IMR-90 (cell line): Measurements from ENCODE around the gene WNK1. TPM values are rescaled to one million over a fixed set of nuclear protein-coding genes. Genes with fewer than 3 reads are reported as not detected.

Experiments used
- ATAC-seq: fragments of 200-7000 bp; cut with Tn5 transposase; 2 replicates; pipeline ENCODE4 v1.9.1; 2020; ENCODE audit warnings: low read depth, mild to moderate bottlenecking, moderate library complexity
- BruUV-seq: library from RNA; stranded (reverse); fragments of 400-500 nt; replicated peaks from 2 replicates; lab custom pipeline; 2021; lab: Mats Ljungman, UMichigan
- CTCF ChIA-PET: fragments of 300-600 bp; formaldehyde crosslinking; extraction: SDS; loops from one replicate; lab custom pipeline; 2021; ENCODE audit warnings: antibody characterized with exemption; lab: Yijun Ruan, JAX
- POLR2A ChIA-PET: fragments of 300-600 bp; sonication (Branson Sonifier 250); formaldehyde crosslinking; loops from one replicate; lab custom pipeline; 2022; ENCODE audit warnings: antibody characterized with exemption; ENCODE audit not compliant: unreplicated experiment; lab: Charles Lee
- DNase-seq: peaks from one replicate; pipeline ENCODE4 v3.0.0; 2013
- H2AFZ ChIP-seq: replicated peaks from 2 replicates; pipeline ENCODE3; 2013; ENCODE audit warnings: low read length, mild to moderate bottlenecking; ENCODE audit not compliant: poor library complexity
- H2AK5ac ChIP-seq: 2 replicates; pipeline ENCODE4 v1.6.1; 2013; ENCODE audit warnings: low read depth, low read length, inconsistent platforms
- H2AK9ac ChIP-seq: replicated peaks from 2 replicates; pipeline ENCODE3; 2013; ENCODE audit warnings: mild to moderate bottlenecking, low read depth, low read length, moderate library complexity; ENCODE audit not compliant: poor library complexity
- H2BK120ac ChIP-seq: 2 replicates; pipeline ENCODE4 v1.6.1; 2013; ENCODE audit warnings: low read depth, low read length, inconsistent platforms
- H2BK15ac ChIP-seq: 3 replicates; pipeline ENCODE4 v1.6.1; 2013; ENCODE audit warnings: low read depth, low read length, inconsistent platforms
- H2BK20ac ChIP-seq: 2 replicates; pipeline ENCODE4 v1.6.1; 2013; ENCODE audit warnings: low read depth, mild to moderate bottlenecking, inconsistent platforms, low read length, moderate library complexity
- H2BK5ac ChIP-seq: 2 replicates; pipeline ENCODE4 v1.6.1; 2013; ENCODE audit warnings: mild to moderate bottlenecking, low read depth, low read length, inconsistent platforms; ENCODE audit not compliant: poor library complexity, severe bottlenecking
- H3K14ac ChIP-seq: replicated peaks from 2 replicates; pipeline ENCODE4 v1.6.1; 2013; ENCODE audit warnings: low read depth, low read length, inconsistent platforms
- H3K18ac ChIP-seq: 2 replicates; pipeline ENCODE4 v1.6.1; 2013; ENCODE audit warnings: low read depth, low read length, control low read depth
- H3K23ac ChIP-seq: 2 replicates; pipeline ENCODE4 v1.6.1; 2013; ENCODE audit warnings: low read depth, low read length, inconsistent platforms
- H3K27ac ChIP-seq: 2 replicates; pipeline ENCODE4 v1.5.1; 2013; ENCODE audit warnings: mild to moderate bottlenecking, control low read depth, low read length; ENCODE audit not compliant: insufficient read depth
- H3K27me3 ChIP-seq: 2 replicates; pipeline ENCODE4 v1.6.1; 2013; ENCODE audit warnings: low read length; ENCODE audit not compliant: control insufficient read depth, insufficient read depth
- H3K36me3 ChIP-seq: 2 replicates; pipeline ENCODE4 v1.6.1; 2013; ENCODE audit warnings: low read length, mixed read lengths; ENCODE audit not compliant: control insufficient read depth, insufficient read depth
- H3K4ac ChIP-seq: 2 replicates; pipeline ENCODE4 v1.6.1; 2013; ENCODE audit warnings: low read depth, low read length, inconsistent platforms
- H3K4me1 ChIP-seq: 2 replicates; pipeline ENCODE4 v1.6.1; 2013; ENCODE audit warnings: low read length, mixed read lengths; ENCODE audit not compliant: control insufficient read depth, insufficient read depth
- H3K4me2 ChIP-seq: 2 replicates; pipeline ENCODE4 v1.6.1; 2013; ENCODE audit warnings: low read depth, mild to moderate bottlenecking, control low read depth, low read length, moderate library complexity
- H3K4me3 ChIP-seq: 2 replicates; pipeline ENCODE4 v1.5.1; 2013; ENCODE audit warnings: low read depth, mild to moderate bottlenecking, control low read depth, low read length, moderate library complexity; ENCODE audit not compliant: insufficient read depth
- H3K56ac ChIP-seq: 2 replicates; pipeline ENCODE4 v1.6.1; 2013; ENCODE audit warnings: low read length, inconsistent platforms; ENCODE audit not compliant: insufficient read depth; ENCODE audit errors: extremely low read depth
- H3K79me1 ChIP-seq, 2 experiments: 2 replicates each; pipeline ENCODE4 v1.6.1; 2013; ENCODE audit warnings: low read length in 2 of 2, inconsistent platforms in 1 of 2, low read depth in 1 of 2
- H3K9ac ChIP-seq: 2 replicates; pipeline ENCODE4 v1.6.1; 2013; ENCODE audit warnings: low read depth, low read length, control low read depth
- H3K9me1 ChIP-seq: 2 replicates; pipeline ENCODE4 v1.6.1; 2013; ENCODE audit warnings: low read length, inconsistent platforms; ENCODE audit not compliant: insufficient read depth
- H3K9me3 ChIP-seq: 2 replicates; pipeline ENCODE4 v1.6.1; 2013; ENCODE audit warnings: low read length; ENCODE audit not compliant: control insufficient read depth, insufficient read depth
- H4K20me1 ChIP-seq: 2 replicates; pipeline ENCODE4 v1.6.1; 2013; ENCODE audit warnings: low read length, inconsistent platforms; ENCODE audit not compliant: insufficient read depth
- H4K5ac ChIP-seq: 2 replicates; pipeline ENCODE4 v1.6.1; 2013; ENCODE audit warnings: mild to moderate bottlenecking, low read depth, low read length, control low read depth
- H4K8ac ChIP-seq, 2 experiments: 2 replicates each; pipeline ENCODE4 v1.6.1; 2013; ENCODE audit warnings: low read depth in 2 of 2, low read length in 2 of 2, control low read depth in 1 of 2, inconsistent platforms in 1 of 2
- H4K91ac ChIP-seq: 2 replicates; pipeline ENCODE4 v1.6.1; 2013; ENCODE audit warnings: low read depth, low read length, inconsistent platforms; ENCODE audit not compliant: insufficient read depth
- BHLHE40 ChIP-seq: fragments of 150-350 bp; IDR thresholded peaks from 2 replicates; pipeline ENCODE4 v1.6.1; 2016; ENCODE audit warnings: mild to moderate bottlenecking, low read depth, low read length
- CEBPB ChIP-seq: IDR thresholded peaks from 2 replicates; pipeline ENCODE4 v1.6.1; 2012; ENCODE audit warnings: low read depth, low read length, improper control_type of control experiment
- CHD1 ChIP-seq: IDR thresholded peaks from 2 replicates; pipeline ENCODE4 v1.6.1; 2012; ENCODE audit warnings: low read depth, low read length, improper control_type of control experiment
- FOS ChIP-seq: fragments of 150-350 bp; IDR thresholded peaks from 2 replicates; pipeline ENCODE4 v1.6.1; 2016; ENCODE audit warnings: low read depth, low read length
- MAZ ChIP-seq: IDR thresholded peaks from 2 replicates; pipeline ENCODE4 v1.6.1; 2012; ENCODE audit warnings: low read depth, mild to moderate bottlenecking, low read length, improper control_type of control experiment, moderate library complexity, borderline replicate concordance
- MXI1 ChIP-seq: IDR thresholded peaks from 2 replicates; pipeline ENCODE4 v1.6.1; 2012; ENCODE audit warnings: low read depth, mild to moderate bottlenecking, low read length, moderate library complexity, borderline replicate concordance
- NFE2L2 ChIP-seq: fragments of 150-350 bp; IDR thresholded peaks from 2 replicates; pipeline ENCODE4 v1.6.1; 2016; ENCODE audit warnings: low read depth, mild to moderate bottlenecking, low read length
- RAD21 ChIP-seq: IDR thresholded peaks from 2 replicates; pipeline ENCODE4 v1.6.1; 2012; ENCODE audit warnings: low read length, improper control_type of control experiment
- RCOR1 ChIP-seq: IDR thresholded peaks from 2 replicates; pipeline ENCODE4 v1.6.1; 2012; ENCODE audit warnings: mild to moderate bottlenecking, low read length, improper control_type of control experiment; ENCODE audit not compliant: insufficient replicate concordance
- RFX5 ChIP-seq: IDR thresholded peaks from 2 replicates; pipeline ENCODE4 v1.8.0; 2012; ENCODE audit warnings: low read depth, mild to moderate bottlenecking, low read length, moderate library complexity
- SMC3 ChIP-seq: fragments of 150-350 bp; IDR thresholded peaks from 2 replicates; pipeline ENCODE4 v1.6.1; 2016; ENCODE audit warnings: low read depth, mild to moderate bottlenecking, antibody characterized with exemption, low read length, moderate library complexity
- WGBS, 2 experiments: methylation state at CpG; one replicate each; pipeline versions ENCODE4 v1.1.5 to v1.1.7; 2013; ENCODE audit warnings: missing lambda C conversion rate in 2 of 2; ENCODE audit not compliant: insufficient read length in 1 of 2; ENCODE audit errors: extremely low coverage in 2 of 2; 5-methylcytosine and 5-hydroxymethylcytosine counted together
- dilution Hi-C: fragments of 300-500 bp; cut with HindIII; formaldehyde crosslinking; loops from one replicate; pipeline ENCODE4 v1.14.3; 2018; ENCODE audit warnings: low sequenced_read_pairs; ENCODE audit not compliant: unreplicated experiment
- in situ Hi-C: fragments of 300-500 bp; cut with MboI; formaldehyde crosslinking; loops from 3 replicates; pipeline ENCODE4 v1.14.3; 2019; ENCODE audit warnings: low sequenced_read_pairs, inconsistent platforms, mixed read lengths
- intact Hi-C: fragments of 100-400 bp; cut with micrococcal nuclease; formaldehyde crosslinking; loops from 2 replicates; pipeline ENCODE4 v1.10.0; 2022
- polyA plus RNA-seq, 3 experiments: library from polyadenylated mRNA; depleted of rRNA; stranded (reverse); fragments of >200 nt; gene quantifications; 2 replicates each; pipeline ENCODE4 v1.2.3, GENCODE V29; 2012; ENCODE audit warnings: low replicate concordance in 1 of 3
- total RNA-seq: library from RNA; depleted of rRNA; stranded (reverse); fragments of >200 nt; gene quantifications from 2 replicates; pipeline ENCODE4 v1.2.3, GENCODE V29; 2012
- TF ChIP-seq, protein P1 (sequence below): fragments of 150-350 bp; IDR thresholded peaks from 2 replicates; pipeline ENCODE4 v1.6.1; 2017; ENCODE audit warnings: mild to moderate bottlenecking, antibody characterized with exemption, low read length, low read depth
- TF ChIP-seq, protein P2 (sequence below): fragments of 150-350 bp; IDR thresholded peaks from 2 replicates; pipeline ENCODE4 v1.6.1; 2016; ENCODE audit warnings: low read depth, mild to moderate bottlenecking, low read length, moderate library complexity, borderline replicate concordance

Gene WNK1
- total and polyA plus RNA-seq, 2 of the 4 experiments (the other 2 are of a cell fraction): 36.9 to 42.8 TPM

DNA sequence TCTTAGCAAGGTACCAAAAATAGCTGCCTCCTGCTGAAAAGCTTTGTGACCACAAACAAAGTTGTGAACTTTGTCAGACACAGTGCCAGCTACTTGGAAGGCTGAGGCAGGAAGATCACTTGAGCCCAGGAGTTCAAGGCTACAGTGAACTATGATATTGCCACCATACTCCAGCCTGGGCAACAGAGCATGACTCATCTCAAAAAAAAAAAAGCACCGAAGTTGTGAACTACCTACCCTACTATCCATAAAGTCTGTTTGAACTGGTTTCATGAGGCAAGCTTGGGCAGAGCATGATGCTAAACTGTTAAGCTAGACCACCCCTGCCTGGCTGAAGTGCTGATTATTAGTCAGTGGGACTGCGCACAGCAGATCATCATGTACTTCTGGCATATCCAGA lies 121.6 kb downstream of the WNK1 start:
- no peak overlapping the region for H3K27ac ChIP-seq
- no peak overlapping the region for H4K91ac ChIP-seq
- H3K4me1 ChIP-seq: no peaks in the 10 kb centered on the region
- H2AK9ac ChIP-seq: no peak overlapping the region
- H2BK20ac ChIP-seq: no peak overlapping the region
- H3K79me1 ChIP-seq: peaks cover 4 to 9% of the 10 kb centered on the region in 2 experiments; a peak in 2 of 4 replicates
- CTCF ChIA-PET: no interaction called here
- H2BK15ac ChIP-seq: no peak overlapping the region
- H3K18ac ChIP-seq: no peak overlapping the region
- no peak overlapping the region for H4K5ac ChIP-seq
- no peak overlapping the region for H2BK5ac ChIP-seq
- H3K9me3 ChIP-seq: no peaks in the 10 kb centered on the region
- peaks cover 3% of the 10 kb centered on the region; the same call in 1 of the 2 replicates for H3K9me1 ChIP-seq
- H3K14ac ChIP-seq: no peak overlapping the region
- H4K8ac ChIP-seq: no peak overlapping the region
- H2AK5ac ChIP-seq: no peak overlapping the region
- TF ChIP-seq, protein P1, sequence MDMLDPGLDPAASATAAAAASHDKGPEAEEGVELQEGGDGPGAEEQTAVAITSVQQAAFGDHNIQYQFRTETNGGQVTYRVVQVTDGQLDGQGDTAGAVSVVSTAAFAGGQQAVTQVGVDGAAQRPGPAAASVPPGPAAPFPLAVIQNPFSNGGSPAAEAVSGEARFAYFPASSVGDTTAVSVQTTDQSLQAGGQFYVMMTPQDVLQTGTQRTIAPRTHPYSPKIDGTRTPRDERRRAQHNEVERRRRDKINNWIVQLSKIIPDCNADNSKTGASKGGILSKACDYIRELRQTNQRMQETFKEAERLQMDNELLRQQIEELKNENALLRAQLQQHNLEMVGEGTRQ: no peak
- TF ChIP-seq MAZ (no peak), BHLHE40 (no peak), RAD21 (no peak), CEBPB (no peak), NFE2L2 (no peak), FOS (no peak), SMC3 (no peak), CHD1 (no peak), RFX5 (no peak), MXI1 (no peak), RCOR1 (no peak)
- TF ChIP-seq, protein P2, sequence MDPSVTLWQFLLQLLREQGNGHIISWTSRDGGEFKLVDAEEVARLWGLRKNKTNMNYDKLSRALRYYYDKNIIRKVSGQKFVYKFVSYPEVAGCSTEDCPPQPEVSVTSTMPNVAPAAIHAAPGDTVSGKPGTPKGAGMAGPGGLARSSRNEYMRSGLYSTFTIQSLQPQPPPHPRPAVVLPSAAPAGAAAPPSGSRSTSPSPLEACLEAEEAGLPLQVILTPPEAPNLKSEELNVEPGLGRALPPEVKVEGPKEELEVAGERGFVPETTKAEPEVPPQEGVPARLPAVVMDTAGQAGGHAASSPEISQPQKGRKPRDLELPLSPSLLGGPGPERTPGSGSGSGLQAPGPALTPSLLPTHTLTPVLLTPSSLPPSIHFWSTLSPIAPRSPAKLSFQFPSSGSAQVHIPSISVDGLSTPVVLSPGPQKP: no peak
- no peak overlapping the region for H3K56ac ChIP-seq
- no CpG with 5 or more reads among the region's 2 CpGs for WGBS, 2 experiments
- H3K9ac ChIP-seq: no peak overlapping the region
- no peak for DNase-seq
- dilution Hi-C loops (no loop called here), intact Hi-C loops (loop anchor here (5.0 kb wide), 1 partner anchor 47 kb away; no protein-coding TSS in a partner anchor), in situ Hi-C loops (no loop called here)
- POLR2A ChIA-PET: no interaction called here
- H3K27me3 ChIP-seq: no peaks in the 10 kb centered on the region
- no TSS peak for BruUV-seq
- no peak overlapping the region for H3K4me2 ChIP-seq
- no peaks in the 10 kb centered on the region for H4K20me1 ChIP-seq
- H2AFZ ChIP-seq: no peak overlapping the region
- no peak overlapping the region for H2BK120ac ChIP-seq
- peaks cover 11% of the 10 kb centered on the region for H3K36me3 ChIP-seq
- H3K4ac ChIP-seq: no peak overlapping the region
- ATAC-seq: no peak
- no peak overlapping the region for H3K4me3 ChIP-seq
- H3K23ac ChIP-seq: no peak overlapping the region
